Smooth muscle cell (in vitro differentiated cells): ENCODE results near the gene NELFE. TPM values are rescaled to one million over a fixed set of nuclear protein-coding genes. Genes with fewer than 3 reads are reported as not detected.

Experiments used
- DNase-seq: peaks from one replicate; lab custom pipeline; 2025; ENCODE audit not compliant: unreplicated experiment; lab: John Stamatoyannopoulos, UW
- H2AFZ ChIP-seq: fragments of 200-600 bp; sonication (generic); 2 replicates; pipeline ENCODE4 v1.6.0; 2016; ENCODE audit warnings: antibody characterized with exemption, low read depth, mild to moderate bottlenecking
- H3F3A ChIP-seq: fragments of 200-600 bp; sonication (generic); 2 replicates; pipeline ENCODE4 v1.6.0; 2017; ENCODE audit warnings: antibody characterized with exemption, low read depth
- H3K27ac ChIP-seq: fragments of 200-600 bp; sonication (generic); 2 replicates; pipeline ENCODE4 v1.5.1; 2016; ENCODE audit warnings: low read depth, mild to moderate bottlenecking
- H3K27me3 ChIP-seq: fragments of 200-600 bp; sonication (generic); 2 replicates; pipeline ENCODE4 v1.6.1; 2016; ENCODE audit warnings: low read depth, mild to moderate bottlenecking
- H3K36me3 ChIP-seq: fragments of 200-600 bp; sonication (generic); 2 replicates; pipeline ENCODE4 v1.5.1; 2016; ENCODE audit warnings: low read depth
- H3K4me1 ChIP-seq: fragments of 200-600 bp; sonication (generic); 2 replicates; pipeline ENCODE4 v1.5.1; 2016; ENCODE audit warnings: low read depth
- H3K4me2 ChIP-seq: fragments of 200-600 bp; sonication (generic); 2 replicates; pipeline ENCODE4 v1.6.0; 2016; ENCODE audit warnings: mild to moderate bottlenecking
- H3K4me3 ChIP-seq: fragments of 200-600 bp; sonication (generic); 2 replicates; pipeline ENCODE4 v1.5.1; 2016; ENCODE audit warnings: mild to moderate bottlenecking
- H3K79me2 ChIP-seq: fragments of 200-600 bp; sonication (generic); 2 replicates; pipeline ENCODE4 v1.6.0; 2016; ENCODE audit warnings: low read depth, mild to moderate bottlenecking
- H3K9ac ChIP-seq: fragments of 200-600 bp; sonication (generic); 2 replicates; pipeline ENCODE4 v1.6.0; 2016; ENCODE audit warnings: low read depth
- H3K9me3 ChIP-seq: fragments of 200-600 bp; sonication (generic); replicated peaks from 2 replicates; pipeline ENCODE4 v1.5.1; 2016; ENCODE audit warnings: low read depth
- H4K20me1 ChIP-seq: fragments of 200-600 bp; sonication (generic); 2 replicates; pipeline ENCODE4 v1.6.0; 2016; ENCODE audit warnings: low read depth
- CTCF ChIP-seq: fragments of 200-600 bp; sonication (generic); IDR thresholded peaks from 2 replicates; pipeline ENCODE4 v1.5.1; 2017; ENCODE audit warnings: borderline replicate concordance, mild to moderate bottlenecking, antibody characterized with exemption; ENCODE audit not compliant: insufficient read depth, poor library complexity, severe bottlenecking
- WGBS: methylation state at CpG from one replicate; pipeline ENCODE4 v1.1.7; 2016; ENCODE audit warnings: low lambda C conversion rate; 5-methylcytosine and 5-hydroxymethylcytosine counted together
- polyA plus RNA-seq: library from polyadenylated mRNA; unstranded; fragments of >200 nt; fragmentation: Nextera tagmentation; extraction: Ambion mirVana; gene quantifications from 2 replicates; pipeline ENCODE4 v1.2.1, GENCODE V29; 2016
- total RNA-seq: library from RNA; depleted of rRNA; stranded (reverse); fragments of >200 nt; gene quantifications from 2 replicates; pipeline ENCODE4 v1.2.3, GENCODE V29; 2014

Gene NELFE
- total and polyA plus RNA-seq, 2 experiments from 2014 or later: 91.5 to 134 TPM

- H3K4me2 ChIP-seq: peak overlapping the region; percentile 97
- H3K27ac ChIP-seq: peak overlapping the region; percentile 96
- H3K4me1 ChIP-seq: peaks cover 14% of the 10 kb centered on the region
- no peaks in the 10 kb centered on the region for H3F3A ChIP-seq
- H3K9ac ChIP-seq: peak overlapping the region; percentile 94
- H2AFZ ChIP-seq: peak overlapping the region; percentile 54
- H3K4me3 ChIP-seq: peak overlapping the region; percentile 60
- TF ChIP-seq CTCF: no peak
- H3K79me2 ChIP-seq: peaks cover 24% of the 10 kb centered on the region
- WGBS: 16% methylated on average over 19 of the region's 19 CpGs
- no peak for DNase-seq
- H3K27me3 ChIP-seq: no peaks in the 10 kb centered on the region
- H3K9me3 ChIP-seq: no peaks in the 10 kb centered on the region
- H3K36me3 ChIP-seq: no peaks in the 10 kb centered on the region
- no peaks in the 10 kb centered on the region for H4K20me1 ChIP-seq
Observed at GRCh38 chr6:31972709-31973350, 14.1 kb upstream of the NELFE start.

- H3K79me2 ChIP-seq: peaks cover 24% of the 10 kb centered on the region
- H2AFZ ChIP-seq: peak within 1 kb of the TSS; percentile 54
- H3F3A ChIP-seq: no peaks in the 10 kb centered on the region
- H3K9me3 ChIP-seq: no peaks in the 10 kb centered on the region
- WGBS: under 1% methylated on average over 62 of the region's 62 CpGs
- no peak for TF ChIP-seq CTCF
- DNase-seq: peak; percentile 99
- peak within 1 kb of the TSS; percentile 97 for H3K4me2 ChIP-seq
- H3K36me3 ChIP-seq: no peaks in the 10 kb centered on the region
- peak within 1 kb of the TSS; percentile 94 for H3K9ac ChIP-seq
- no peaks in the 10 kb centered on the region for H4K20me1 ChIP-seq
- H3K27me3 ChIP-seq: no peaks in the 10 kb centered on the region
- peaks cover 14% of the 10 kb centered on the region for H3K4me1 ChIP-seq
- H3K27ac ChIP-seq: peak within 1 kb of the TSS; percentile 96
- peak within 1 kb of the TSS; percentile 60 for H3K4me3 ChIP-seq
Observed at GRCh38 chr6:31971993-31972708, 13.4 kb upstream of the NELFE start, which contains the start of gene DXO. Gene DXO, minus strand, starts transcription at chr6:31972138. Its CDS starts 463 bp downstream, at chr6:31971675.

GRCh38 chr6:31971279-31971992, 12.7 kb upstream of the NELFE start:
- no peak for DNase-seq
- H3F3A ChIP-seq: no peaks in the 10 kb centered on the region

More at GRCh38 chr6:31971279-31971992, 12.7 kb upstream of the NELFE start:
- Histone ChIP-seq H3K4me3 (peak overlapping the region; percentile 60), H3K4me2 (peak overlapping the region; percentile 97), H3K27ac (peak overlapping the region; percentile 96), H3K9me3 (no peaks in the 10 kb centered on the region), H3K79me2 (peaks cover 24% of the 10 kb centered on the region), H3K36me3 (no peaks in the 10 kb centered on the region), H2AFZ (peak overlapping the region; percentile 54), H4K20me1 (no peaks in the 10 kb centered on the region), H3K9ac (peak overlapping the region; percentile 94), H3K27me3 (no peaks in the 10 kb centered on the region), H3K4me1 (peaks cover 14% of the 10 kb centered on the region)
- 60% methylated on average over 29 of the region's 29 CpGs for WGBS
- TF ChIP-seq CTCF: no peak
